Measurements from ENCODE around the gene KL.

Gene KL

DNA sequence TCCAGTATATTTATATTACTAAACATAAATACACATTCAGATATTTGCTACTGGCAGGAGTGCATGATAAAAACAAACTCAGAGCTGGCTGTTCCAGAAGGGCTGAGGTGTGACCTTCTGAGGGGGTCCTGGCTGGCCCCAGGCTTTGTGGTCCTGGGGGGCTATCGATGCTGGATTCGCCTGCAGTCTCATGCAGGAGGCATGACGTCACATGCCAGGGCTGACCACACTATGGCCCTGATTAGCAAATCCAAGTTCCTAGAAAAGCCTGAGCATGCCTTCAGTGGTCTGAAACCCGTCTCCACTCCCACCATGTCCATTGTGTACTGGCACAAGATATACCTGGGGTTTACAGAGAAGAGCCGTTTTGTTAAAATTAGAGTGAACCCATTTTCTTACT is 97.9 kb downstream of the KL start:
- ChIA-PET POLR2A (no interaction called here), CTCF (interaction anchor here (1.3 kb wide), 1 partner anchor 14 kb away, joined by 4 read pairs; no protein-coding TSS in a partner anchor)
- no peaks in the 10 kb centered on the region for H3K27me3 ChIP-seq (replicated peaks in 2 of 5; ENCODE audit: control insufficient read depth in 4 of 5, insufficient read depth in 5 of 5, low read length in 4 of 5)
- peaks cover 0 to 4% (median 0%) of the 10 kb centered on the region in 4 experiments for H3K36me3 ChIP-seq (ENCODE audit: control insufficient read depth in 4 of 4, insufficient read depth in 4 of 4, low read length in 3 of 4)
- no peak overlapping the region for H3K4me3 ChIP-seq (ENCODE audit: control insufficient read depth in 1 of 7, extremely low read depth in 1 of 7, insufficient read depth in 4 of 7, low read depth in 2 of 7, low read length in 6 of 7)
- 97% methylated on average over 5 of the region's 5 CpGs for WGBS (ENCODE audit: insufficient coverage)
- H3K4me1 ChIP-seq (ENCODE audit: control extremely low read depth in 1 of 4, control insufficient read depth in 4 of 4, insufficient read depth in 4 of 4, low read length in 3 of 4), result no peaks in the 10 kb centered on the region
- H3K9me3 ChIP-seq (ENCODE audit: control extremely low read depth in 1 of 5, control insufficient read depth in 4 of 5, insufficient read depth in 2 of 5, low read depth in 1 of 5, low read length in 4 of 5), result no peaks in the 10 kb centered on the region
- no peak for DNase-seq
- H3K27ac ChIP-seq (ENCODE audit: insufficient read depth in 1 of 2, low read depth in 1 of 2, low read length in 2 of 2, poor library complexity in 1 of 2, severe bottlenecking in 2 of 2), result no peak overlapping the region

DNA sequence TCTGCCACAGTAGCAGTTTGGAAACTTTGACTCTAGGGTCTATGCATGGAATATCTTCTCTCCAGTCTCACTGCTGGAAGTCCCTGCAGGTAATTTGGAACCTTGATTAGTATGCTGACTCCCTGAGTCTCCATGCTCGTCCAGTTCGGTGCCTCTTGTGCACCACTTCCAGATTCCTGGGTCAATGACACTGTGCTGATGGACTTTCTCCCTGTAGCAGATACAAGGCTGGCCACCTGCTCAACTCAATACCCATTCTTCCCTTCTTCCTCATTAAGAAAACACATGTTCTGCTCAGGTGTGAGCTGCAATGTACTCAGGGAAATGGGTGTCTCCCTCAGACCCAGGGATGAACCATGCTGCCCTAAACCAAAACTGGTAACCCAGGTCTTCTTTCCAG is 99.1 kb downstream of the KL start:
- ChIA-PET CTCF (no interaction called here), POLR2A (no interaction called here)
- 90% methylated on average over 2 of the region's 2 CpGs for WGBS (ENCODE audit: insufficient coverage)
- Histone ChIP-seq H3K9me3 (ENCODE audit: control extremely low read depth in 1 of 5, control insufficient read depth in 4 of 5, insufficient read depth in 2 of 5, low read depth in 1 of 5, low read length in 4 of 5) (no peaks in the 10 kb centered on the region), H3K27ac (ENCODE audit: insufficient read depth in 1 of 2, low read depth in 1 of 2, low read length in 2 of 2, poor library complexity in 1 of 2, severe bottlenecking in 2 of 2) (no peak overlapping the region), H3K27me3 (replicated peaks in 2 of 5; ENCODE audit: control insufficient read depth in 4 of 5, insufficient read depth in 5 of 5, low read length in 4 of 5) (no peaks in the 10 kb centered on the region), H3K36me3 (ENCODE audit: control insufficient read depth in 4 of 4, insufficient read depth in 4 of 4, low read length in 3 of 4) (peaks cover 0 to 4% (median 0%) of the 10 kb centered on the region in 4 experiments), H3K4me1 (ENCODE audit: control extremely low read depth in 1 of 4, control insufficient read depth in 4 of 4, insufficient read depth in 4 of 4, low read length in 3 of 4) (no peaks in the 10 kb centered on the region), H3K4me3 (ENCODE audit: control insufficient read depth in 1 of 7, extremely low read depth in 1 of 7, insufficient read depth in 4 of 7, low read depth in 2 of 7, low read length in 6 of 7) (no peak overlapping the region)
- no peak for DNase-seq

Measured in common myeloid progenitor, CD34-positive (primary cell).